T47D (cell line): ENCODE measurements around the gene MYORG.
"Not testable (repeated sequence)": the region's sequence is repeated elsewhere in the genome, so short reads cannot be mapped to it uniquely, and the experiment has no call there.

Experiments
- DNase-seq, 2 experiments: peaks; one replicate each; pipeline versions ENCODE4 v3.0.0 to v3.0.0-alpha.2; 2011 to 2012; ENCODE audit warnings: low read depth in 1 of 2, low spot score in 1 of 2
- JUND ChIP-seq: IDR thresholded peaks from 2 replicates; pipeline ENCODE4 v1.6.1; 2012; ENCODE audit warnings: low read depth
- in situ Hi-C: cut with HindIII; loops from 2 replicates; pipeline ENCODE4 v1.10.0; 2016; ENCODE audit warnings: low sequenced_read_pairs, low pct_unique_long_range_greater_than_20kb

MYORG gene

GRCh38 chr9:34349324-34349723 lies 27.4 kb downstream of the MYORG start:
- in situ Hi-C loops = no loop called here
- no peak for TF ChIP-seq JUND
- DNase-seq = no peak

DNA sequence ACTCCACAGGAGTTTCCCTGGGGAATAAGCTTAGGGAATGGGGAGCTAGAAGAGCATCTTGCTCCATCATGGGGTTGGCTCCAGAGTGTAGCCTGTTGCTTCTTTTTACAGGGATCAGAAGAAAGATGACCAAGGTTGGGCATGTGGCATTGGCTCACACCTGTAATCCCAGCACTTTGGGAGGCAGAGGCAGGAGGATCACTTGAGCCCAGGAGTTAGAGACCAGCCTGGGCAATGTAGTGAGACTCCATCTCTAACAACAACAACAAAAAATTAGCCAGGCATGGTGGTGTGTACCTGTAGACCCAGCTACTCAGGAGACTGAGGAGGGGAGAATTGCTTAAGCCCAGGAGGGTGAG lies 28.9 kb downstream of the MYORG start:
- TF ChIP-seq JUND = no peak
- in situ Hi-C loops = no loop called here
- DNase-seq = no peak

DNA sequence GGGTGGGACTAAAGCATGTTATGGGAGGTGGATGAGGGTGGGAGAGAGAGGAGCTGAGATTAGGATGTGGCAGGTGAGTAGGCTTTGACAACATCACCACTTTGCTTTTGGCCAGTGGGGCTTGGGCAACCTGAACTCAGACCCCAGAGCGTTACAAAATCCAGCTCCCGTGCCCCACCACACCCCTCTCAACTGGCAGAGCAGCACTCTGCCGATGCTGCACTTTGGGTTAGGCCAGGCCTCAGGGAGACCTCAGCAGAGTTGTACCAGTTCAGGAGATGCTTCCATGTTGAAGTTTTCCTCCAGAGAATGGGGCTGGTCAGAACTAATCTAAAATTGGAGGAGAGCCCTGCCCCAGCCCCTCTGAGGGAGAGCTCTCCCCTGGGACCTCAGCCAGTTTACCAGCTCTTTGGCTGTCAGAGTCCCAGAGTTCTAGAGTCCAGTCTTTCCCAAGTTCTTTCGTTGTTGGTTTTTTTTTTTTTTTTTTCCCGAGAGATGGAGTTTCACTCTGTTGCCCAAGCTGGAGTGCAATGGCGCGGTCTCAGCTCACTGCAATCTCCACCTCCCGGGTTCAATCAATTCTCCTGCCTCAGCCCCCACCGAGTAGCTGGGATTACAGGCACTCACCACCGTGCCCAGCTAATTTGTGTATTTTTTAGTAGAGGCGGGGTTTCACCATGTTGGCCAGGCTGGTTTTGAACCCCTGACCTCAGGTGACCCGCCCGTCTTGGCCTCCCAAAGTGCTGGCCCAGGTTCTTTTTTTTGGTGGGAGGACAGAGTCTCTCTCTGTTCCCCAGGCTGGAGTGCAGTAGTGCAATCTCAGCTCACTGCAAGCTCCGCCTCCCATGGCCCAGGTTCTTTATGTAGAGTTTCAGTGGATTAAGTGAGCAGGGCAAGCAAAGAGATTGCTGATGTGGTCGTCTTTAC lies 29.6 kb downstream of the MYORG start:
- TF ChIP-seq JUND = no peak
- in situ Hi-C loops = no loop called here
- DNase-seq = no peak

- TF ChIP-seq JUND = no peak
- no peak for DNase-seq
- in situ Hi-C loops = no loop called here
Observed at GRCh38 chr9:34343605-34344004, 33.1 kb downstream of the MYORG start.

GRCh38 chr9:34343090-34343489 lies 33.6 kb downstream of the MYORG start:
- no peak for DNase-seq
- in situ Hi-C loops = no loop called here
- TF ChIP-seq JUND = no peak

DNA sequence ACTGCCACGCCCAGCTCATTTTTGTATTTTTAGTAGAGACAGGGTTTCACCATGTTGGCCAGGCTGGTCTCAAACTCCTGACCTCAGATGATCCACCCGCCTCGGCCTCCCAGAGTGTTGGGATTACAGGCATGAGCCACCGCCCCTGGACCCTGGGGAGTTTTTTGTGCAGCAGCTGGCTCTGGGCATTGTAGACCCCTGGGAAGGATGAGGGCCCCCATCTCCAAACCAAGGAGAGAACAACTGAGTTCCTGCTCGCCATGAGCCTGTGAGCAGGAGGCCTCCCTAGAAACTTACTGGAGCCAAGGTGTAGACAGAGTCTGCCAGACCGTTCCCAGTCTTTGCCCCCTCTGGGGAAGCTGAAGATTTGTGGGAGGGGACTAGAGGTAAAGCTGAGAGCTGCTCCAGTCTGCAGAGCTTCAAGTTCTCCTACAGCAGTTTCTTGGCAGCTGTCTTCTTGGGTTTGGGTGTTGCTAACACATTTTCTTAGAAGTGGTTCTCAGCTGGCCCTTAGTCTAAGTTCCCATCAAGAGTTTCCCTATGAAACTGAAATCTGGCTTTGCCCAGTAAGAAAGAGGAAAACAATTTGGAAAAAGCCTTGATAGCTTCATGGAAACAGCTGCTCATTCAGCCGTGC lies 34.9 kb downstream of the MYORG start:
- no peak for DNase-seq
- in situ Hi-C loops = no loop called here
- no peak for TF ChIP-seq JUND

DNA sequence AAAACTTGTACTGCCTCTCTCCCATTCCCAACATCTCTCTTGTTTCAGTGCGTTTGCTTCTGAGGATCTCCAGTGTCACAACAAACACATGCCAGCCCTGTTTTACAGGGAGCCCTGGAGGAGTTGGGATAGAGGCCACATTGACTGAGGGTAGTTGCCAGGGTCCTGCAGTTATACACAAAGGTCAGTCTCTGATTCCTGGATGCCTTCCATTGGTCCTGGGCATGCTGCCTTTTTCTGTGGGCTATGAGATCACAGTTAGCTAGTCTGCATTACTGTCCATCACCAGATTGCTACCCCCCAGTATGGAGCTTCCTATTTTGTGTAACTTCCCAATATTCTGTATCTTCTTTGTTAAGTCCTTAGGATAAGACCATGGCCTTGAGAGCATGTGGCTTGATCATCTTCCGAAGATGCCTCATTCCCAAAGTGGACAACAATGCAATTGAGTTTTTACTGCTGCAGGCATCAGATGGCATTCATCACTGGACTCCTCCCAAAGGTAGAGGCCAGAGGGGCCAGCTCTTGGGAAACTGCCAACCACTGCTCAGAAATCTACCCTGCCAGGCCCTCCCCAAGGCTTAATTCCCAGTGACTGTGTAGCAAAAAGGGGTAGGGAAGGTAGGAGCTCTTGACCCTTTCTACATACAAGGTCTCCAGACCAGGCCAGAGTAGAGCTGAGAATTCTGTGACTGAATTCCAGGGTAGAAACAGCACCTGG lies 37.9 kb downstream of the MYORG start:
- DNase-seq = no peak
- no peak for TF ChIP-seq JUND
- in situ Hi-C loops = no loop called here

- in situ Hi-C loops, DNase-seq: not testable (repeated sequence)
Observed at GRCh38 chr9:34338079-34338478, 38.6 kb downstream of the MYORG start.

DNA sequence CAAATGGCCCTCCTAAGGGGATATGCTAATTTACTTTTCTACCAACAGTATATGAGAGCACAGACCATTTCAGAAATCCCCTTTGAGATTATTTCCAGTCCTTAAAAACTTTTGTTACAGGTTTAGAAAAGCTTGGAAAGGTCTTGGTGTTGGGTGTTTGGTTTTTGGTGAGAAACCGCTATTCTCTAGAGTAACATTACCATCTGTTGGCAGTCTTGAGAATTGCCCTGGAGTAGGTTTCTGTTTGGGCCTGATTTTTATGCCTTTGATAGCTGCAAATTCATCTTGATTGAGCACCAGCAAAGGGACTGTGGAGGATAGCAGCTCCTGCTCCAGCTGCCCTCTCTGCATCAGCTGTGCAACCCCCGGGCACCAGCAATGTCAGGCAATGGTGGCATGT lies 39.3 kb downstream of the MYORG start:
- no peak for TF ChIP-seq JUND
- DNase-seq = no peak
- in situ Hi-C loops = no loop called here

DNA sequence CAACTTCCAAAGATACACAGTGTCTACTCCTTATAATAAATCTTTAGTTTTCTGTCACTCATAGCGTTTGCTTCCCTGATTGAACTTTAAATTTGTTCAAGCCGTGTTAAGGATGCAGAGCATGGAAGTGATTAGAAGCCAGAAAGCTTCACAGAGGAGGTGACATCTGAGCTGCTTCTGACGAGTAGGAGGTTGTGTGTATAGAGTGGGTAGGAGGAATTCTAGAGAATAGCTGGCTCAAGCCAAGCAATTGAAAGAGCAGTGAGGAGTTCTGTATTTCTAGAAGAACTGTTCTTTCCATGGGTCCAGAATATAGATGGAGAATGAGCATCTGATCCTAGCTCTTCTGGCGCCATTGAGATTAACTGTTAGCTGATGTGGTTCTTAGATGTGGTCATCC lies 41.3 kb downstream of the MYORG start:
- no peak for TF ChIP-seq JUND
- no peak for DNase-seq
- in situ Hi-C loops = no loop called here

GRCh38 chr9:34334916-34335315 lies 41.8 kb downstream of the MYORG start:
- in situ Hi-C loops = no loop called here
- no peak for TF ChIP-seq JUND
- DNase-seq = no peak

- TF ChIP-seq JUND = no peak
- in situ Hi-C loops = no loop called here
- DNase-seq = no peak
Observed at GRCh38 chr9:34334337-34334824, 42.3 kb downstream of the MYORG start.

DNA sequence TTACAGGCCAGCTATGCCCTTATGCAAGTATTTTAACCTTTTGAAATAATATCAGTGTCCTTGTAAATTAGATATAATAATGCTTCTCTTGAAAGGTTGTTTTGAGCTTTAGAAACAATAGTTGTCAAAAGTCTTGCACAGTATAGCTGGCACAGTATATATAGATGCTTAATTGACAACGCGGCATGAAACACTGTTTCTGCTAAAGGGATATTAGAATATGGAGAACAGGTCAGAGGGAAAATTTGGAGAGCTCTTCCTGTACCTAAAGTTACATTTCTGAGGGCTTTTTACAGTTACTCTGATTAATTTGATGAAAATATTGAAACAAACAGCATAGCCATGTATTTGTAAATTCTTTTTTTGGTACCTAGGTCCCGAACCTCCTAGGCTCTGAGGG lies 42.9 kb downstream of the MYORG start:
- in situ Hi-C loops = no loop called here
- no peak for TF ChIP-seq JUND
- DNase-seq = no peak
